SH-SY5Y (cell line): ENCODE data around the gene ARHGEF40.

Experiments used
- GATA2 ChIP-seq: IDR thresholded peaks from 2 replicates; pipeline ENCODE4 v1.6.1; 2011; ENCODE audit warnings: mild to moderate bottlenecking, low read depth, low read length
- GATA3 ChIP-seq: IDR thresholded peaks from 2 replicates; pipeline ENCODE4 v1.6.1; 2011; ENCODE audit warnings: low read depth, mild to moderate bottlenecking, low read length, moderate library complexity

The ARHGEF40 gene

GRCh38 chr14:21081521-21082142 lies 11.5 kb downstream of the ARHGEF40 start:
- no peak for TF ChIP-seq GATA2
- no peak for TF ChIP-seq GATA3

GRCh38 chr14:21083565-21084325 lies 13.6 kb downstream of the ARHGEF40 start:
- TF ChIP-seq GATA3: no peak
- TF ChIP-seq GATA2: no peak

GRCh38 chr14:21084396-21084795 lies 14.3 kb downstream of the ARHGEF40 start:
- TF ChIP-seq GATA2: no peak
- TF ChIP-seq GATA3: no peak

- TF ChIP-seq GATA2 (no peak), GATA3 (no peak)
Observed at GRCh38 chr14:21084998-21085853, 15.1 kb downstream of the ARHGEF40 start.

GRCh38 chr14:21086908-21087293 lies 16.8 kb downstream of the ARHGEF40 start:
- TF ChIP-seq GATA2: no peak
- no peak for TF ChIP-seq GATA3

GRCh38 chr14:21087294-21088091 lies 17.4 kb downstream of the ARHGEF40 start:
- TF ChIP-seq GATA3 (no peak), GATA2 (no peak)

- TF ChIP-seq GATA2: no peak
Observed at GRCh38 chr14:21088687-21089086, 18.6 kb downstream of the ARHGEF40 start.

- TF ChIP-seq GATA3: no peak
- TF ChIP-seq GATA2: no peak
Observed at GRCh38 chr14:21089271-21089670, 19.2 kb downstream of the ARHGEF40 start.

GRCh38 chr14:21089877-21090193 lies 19.7 kb downstream of the ARHGEF40 start:
- TF ChIP-seq GATA3 (no peak), GATA2 (no peak)

GRCh38 chr14:21090194-21090939 lies 20.3 kb downstream of the ARHGEF40 start:
- no peak for TF ChIP-seq GATA2
- TF ChIP-seq GATA3: no peak

GRCh38 chr14:21090940-21091663 lies 21.0 kb downstream of the ARHGEF40 start:
- TF ChIP-seq GATA3 (no peak), GATA2 (no peak)

- TF ChIP-seq GATA2: no peak
- TF ChIP-seq GATA3: no peak
Observed at GRCh38 chr14:21091821-21092272, 21.7 kb downstream of the ARHGEF40 start.
